Stomach (tissue), 9 donors: ENCODE measurements around the gene AKAP17A. TPM values are rescaled to one million over a fixed set of nuclear protein-coding genes. Genes with fewer than 3 reads are reported as not detected.
A peak's percentile ranks its signal among the peaks of the same experiment; 100 is the strongest.

Experiments
- DNase-seq, 2 donors: peaks; one replicate each; pipeline versions ENCODE4 v3.0.0 to v3.0.0-alpha.2; 2013 to 2019
- H3K27ac ChIP-seq, 5 donors: fragments of 200-600 bp in 4 of 5; sonication (generic) in 4 of 5; one replicate each; pipeline ENCODE4 v1.5.1; 2013 to 2019; ENCODE audit warnings: mild to moderate bottlenecking in 1 of 5, moderate library complexity in 1 of 5
- H3K27me3 ChIP-seq, 3 donors: fragments of 200-600 bp; sonication (generic); one replicate each; pipeline ENCODE4 v1.5.1; 2017 to 2019; ENCODE audit warnings: mixed run types in 1 of 3
- H3K36me3 ChIP-seq, 4 donors: fragments of 200-600 bp; sonication (generic); 1 replicate in 3 of 4; 2 replicates in 1 of 4; pipeline ENCODE4 v1.5.1; 2016 to 2019
- H3K4me1 ChIP-seq, 4 donors: fragments of 200-600 bp; sonication (generic); one replicate each; pipeline ENCODE4 v1.5.1; 2016 to 2019
- H3K4me3 ChIP-seq, 4 donors: fragments of 200-600 bp; sonication (generic) in 3 of 4; one replicate each; pipeline ENCODE4 v1.5.1; 2016 to 2019; ENCODE audit warnings: mild to moderate bottlenecking in 1 of 4
- H3K9me3 ChIP-seq, 4 donors: fragments of 200-600 bp; sonication (generic); one replicate each; pipeline ENCODE4 v1.5.1; 2016 to 2019
- CTCF ChIP-seq, 7 experiments: fragments of 450-650 bp in 4 of 7; fragments of 200-600 bp in 3 of 7; sonication (generic) in 3 of 7; IDR thresholded peaks; one replicate each; pipeline ENCODE4 v1.5.1; 2016 to 2019; ENCODE audit warnings: antibody characterized with exemption in 7 of 7, control low read depth in 2 of 7, mild to moderate bottlenecking in 1 of 7
- EP300 ChIP-seq: sonication (generic); formaldehyde crosslinking; IDR thresholded peaks from one replicate; pipeline ENCODE4 v1.6.1; 2017; ENCODE audit warnings: antibody characterized with exemption
- POLR2A ChIP-seq, 4 donors: fragments of 450-650 bp; IDR thresholded peaks; one replicate each; pipeline ENCODE4 v1.6.1; 2016; ENCODE audit warnings: antibody characterized with exemption in 4 of 4, control low read depth in 2 of 4, mild to moderate bottlenecking in 1 of 4, moderate library complexity in 1 of 4
- POLR2AphosphoS5 ChIP-seq, 3 donors: sonication (generic); formaldehyde crosslinking; IDR thresholded peaks; one replicate each; pipeline ENCODE4 v1.6.1; 2016; ENCODE audit warnings: antibody characterized with exemption in 3 of 3
- WGBS, 5 donors: extraction: QIAGEN DNeasy Blood & Tissue Kit in 3 of 5; methylation state at CpG; one replicate each; pipeline versions ENCODE4 v1.1.5 to v1.1.7; 2013 to 2018; 5-methylcytosine and 5-hydroxymethylcytosine counted together
- intact Hi-C: fragments of 100-400 bp; cut with DNase I; formaldehyde crosslinking; loops from one replicate; pipeline ENCODE4 v1.15.1; 2023; ENCODE audit warnings: low total_unique reads
- polyA plus RNA-seq, 3 donors: library from polyadenylated mRNA; stranded (reverse); fragments of 200-250 nt; gene quantifications; one replicate each; pipeline ENCODE4 v1.2.3, GENCODE V29; 2013
- total RNA-seq, 5 donors: library from RNA; depleted of rRNA; stranded (reverse); fragments of >200 nt; gene quantifications; one replicate each; pipeline versions ENCODE4 v1.1.0 to v1.2.3, GENCODE V29; 2014 to 2016
- donor health status: healthy with polysubstance abuse.
- donor health status: Bipolar disorder and iron deficiency.
- donor health status: healthy.

AKAP17A gene
- total and polyA plus RNA-seq, 8 donors, result 13.3 to 141 (median 41.8) TPM

GRCh38 chrX:1592470-1593142 lies 1.2 kb downstream of the AKAP17A start:
- Histone ChIP-seq H3K36me3 (peaks cover 37 to 44% (median 41%) of the 10 kb centered on the region in 4 donors), H3K9me3 (no peaks in the 10 kb centered on the region), H3K27me3 (no peaks in the 10 kb centered on the region), H3K27ac (peak overlapping the region; percentile 84 to 97 (median 92)), H3K4me3 (peak overlapping the region; percentile 93 to 99 (median 98)), H3K4me1 (peaks cover 21 to 46% (median 32%) of the 10 kb centered on the region in 4 donors)
- peak; percentile 26 to 63 for DNase-seq
- intact Hi-C loops, result loop anchor here (5.0 kb wide), 1 partner anchor 135 kb away; no protein-coding TSS in a partner anchor
- WGBS, 5 donors, result 1% methylated on average over 18 to 28 of the region's 28 CpGs
- TF ChIP-seq POLR2A (IDR thresholded peaks at IDR 0.05) (no peak), EP300 (no peak), POLR2AphosphoS5 (IDR thresholded peaks at IDR 0.05) (no peak), CTCF (IDR thresholded peaks at IDR 0.05) (no peak)

GRCh38 chrX:1593286-1594271 lies 2.2 kb downstream of the AKAP17A start:
- DNase-seq, result peak in 1 of 2 donors; percentile 24
- Histone ChIP-seq H3K36me3 (peaks cover 47 to 53% (median 50%) of the 10 kb centered on the region in 4 donors), H3K4me1 (peaks cover 21 to 46% (median 35%) of the 10 kb centered on the region in 4 donors), H3K27me3 (no peaks in the 10 kb centered on the region), H3K9me3 (no peaks in the 10 kb centered on the region), H3K27ac (peak overlapping the region in 4 of 5 donors; percentile 84 to 97 (median 93)), H3K4me3 (peak overlapping the region; percentile 93 to 99 (median 98))
- intact Hi-C loops, result loop anchor here (5.0 kb wide), 1 partner anchor 136 kb away; no protein-coding TSS in a partner anchor
- no peak for TF ChIP-seq POLR2A (IDR thresholded peaks at IDR 0.05)
- WGBS, 5 donors, result 79 to 85% (median 84%) methylated on average over 42 to 60 of the region's 60 CpGs

GRCh38 chrX:1595711-1596060 lies 4.3 kb downstream of the AKAP17A start:
- TF ChIP-seq POLR2AphosphoS5 (IDR thresholded peaks at IDR 0.05), result no peak
- no peak for TF ChIP-seq EP300
- TF ChIP-seq CTCF (IDR thresholded peaks at IDR 0.05), result no peak
- TF ChIP-seq POLR2A (IDR thresholded peaks at IDR 0.05), result no peak
- H3K36me3 ChIP-seq, result peaks cover 68 to 75% (median 71%) of the 10 kb centered on the region in 4 donors
- WGBS, 5 donors, result 91 to 94% (median 92%) methylated on average over 17 of the region's 17 CpGs
- H3K4me3 ChIP-seq, result no peak overlapping the region
- H3K4me1 ChIP-seq, result peaks cover 21 to 45% (median 33%) of the 10 kb centered on the region in 4 donors
- intact Hi-C loops, result no loop called here
- peak in 1 of 2 donors; percentile 3 for DNase-seq
- no peaks in the 10 kb centered on the region for H3K9me3 ChIP-seq
- H3K27me3 ChIP-seq, result no peaks in the 10 kb centered on the region
- no peak overlapping the region for H3K27ac ChIP-seq

- TF ChIP-seq POLR2A (IDR thresholded peaks at IDR 0.05) (no peak), EP300 (no peak), CTCF (IDR thresholded peaks at IDR 0.05) (no peak), POLR2AphosphoS5 (IDR thresholded peaks at IDR 0.05) (no peak)
- intact Hi-C loops, result no loop called here
These were observed 5.4 kb downstream of the AKAP17A start for GRCh38 chrX:1596676-1597344.

More at GRCh38 chrX:1596676-1597344, 5.4 kb downstream of the AKAP17A start:
- H3K9me3 ChIP-seq, result peaks cover 0 to 7% (median 0%) of the 10 kb centered on the region in 4 donors
- H3K27ac ChIP-seq, result no peak overlapping the region
- DNase-seq, result peak in 1 of 2 donors; percentile 11
- no peaks in the 10 kb centered on the region for H3K27me3 ChIP-seq
- H3K36me3 ChIP-seq, result peaks cover 79 to 86% (median 83%) of the 10 kb centered on the region in 4 donors
- H3K4me1 ChIP-seq, result peaks cover 21 to 40% (median 31%) of the 10 kb centered on the region in 4 donors
- no peak overlapping the region for H3K4me3 ChIP-seq
- 84 to 91% (median 87%) methylated on average over 24 to 30 of the region's 30 CpGs for WGBS, 5 donors
